Activated T-helper 1 cell treated with anti-CD3 and anti-CD28 coated beads, Interleukin-12 subunit alpha, Interleukin-12 subunit beta, Interleukin-2, Interleukin-4 antibody, amounts not matched to agents 30 ng/mL and 10 ng/mL and 1 ng/mL, durations not matched to agents 14 hours and 24 hours and 36 hours (primary cell): ENCODE data around the gene NUDT16L1. TPM values are rescaled to one million over a fixed set of nuclear protein-coding genes. Genes with fewer than 3 reads are reported as not detected.
"Not testable (repeated sequence)": the region's sequence is repeated elsewhere in the genome, so short reads cannot be mapped to it uniquely, and the experiment has no call there.

Source experiments
- DNase-seq: peaks from one replicate; pipeline ENCODE4 v3.0.0; 2021; ENCODE audit warnings: low spot score
- H3K27ac Mint-ChIP-seq: one replicate; pipeline ENCODE4 v1.8.0; 2021; ENCODE audit warnings: mild to moderate bottlenecking, mixed read lengths
- H3K27me3 Mint-ChIP-seq: one replicate; pipeline ENCODE4 v1.8.0; 2022; ENCODE audit warnings: mild to moderate bottlenecking, moderate library complexity, mixed read lengths; ENCODE audit not compliant: insufficient read depth
- H3K36me3 Mint-ChIP-seq: one replicate; pipeline ENCODE4 v1.8.0; 2021; ENCODE audit warnings: low read depth, mixed read lengths
- H3K4me1 Mint-ChIP-seq: one replicate; pipeline ENCODE4 v1.8.0; 2021; ENCODE audit warnings: low read depth, mixed read lengths
- H3K4me3 Mint-ChIP-seq: one replicate; pipeline ENCODE4 v1.8.0; 2021; ENCODE audit warnings: mild to moderate bottlenecking, moderate library complexity, mixed read lengths
- H3K9me3 Mint-ChIP-seq: one replicate; pipeline ENCODE4 v1.8.0; 2021; ENCODE audit warnings: mixed read lengths
- intact Hi-C: fragments of 100-400 bp; cut with micrococcal nuclease; formaldehyde crosslinking; loops from one replicate; pipeline ENCODE4 v1.15.1; 2024
- total RNA-seq: library from RNA; stranded (reverse); gene quantifications from 2 replicates; pipeline ENCODE4 v1.2.3, GENCODE V29; 2022

The NUDT16L1 gene
- 39.9 and 41.9 TPM in 2 replicates for total RNA-seq

DNA sequence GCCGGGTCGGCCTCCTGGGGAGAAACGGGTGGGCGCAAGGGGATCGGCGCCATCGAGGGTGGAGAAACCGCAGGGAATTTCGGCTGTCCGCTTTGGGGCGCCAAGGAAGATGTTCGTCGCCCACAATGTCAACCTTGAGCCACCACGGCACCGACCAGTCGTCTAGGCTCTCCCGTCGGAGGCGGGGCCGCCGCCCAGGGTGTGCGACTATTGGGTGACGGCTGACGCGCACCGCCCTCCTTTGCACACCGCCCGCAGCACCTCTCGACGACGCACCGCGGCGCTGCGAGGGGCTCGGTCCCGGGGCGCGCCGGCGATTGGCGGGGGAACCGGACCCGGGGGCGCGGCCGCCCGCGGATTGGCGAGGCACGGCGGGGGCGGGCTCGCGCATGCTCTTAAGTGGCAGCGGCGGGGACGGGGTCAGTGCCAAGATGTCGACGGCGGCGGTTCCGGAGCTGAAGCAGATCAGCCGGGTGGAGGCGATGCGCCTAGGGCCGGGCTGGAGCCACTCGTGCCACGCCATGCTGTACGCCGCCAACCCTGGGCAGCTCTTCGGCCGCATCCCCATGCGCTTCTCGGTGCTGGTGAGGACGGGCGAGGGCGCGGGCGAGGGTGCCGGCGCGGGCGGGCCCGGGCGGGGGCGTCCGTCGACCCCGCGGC, at the start of gene NUDT16L1:
NUDT16L1 (plus strand) TSS at position 267 of the 660 bp plus-strand sequence; CDS start at position 432, 165 bp downstream.
- peak within 1 kb of the TSS; percentile 84 for H3K27ac Mint-ChIP-seq
- DNase-seq, result peak; percentile 98
- H3K4me3 Mint-ChIP-seq, result peak within 1 kb of the TSS; percentile 86
- H3K36me3 Mint-ChIP-seq, result peaks cover 8% of the 10 kb centered on the region
- no peaks in the 10 kb centered on the region for H3K27me3 Mint-ChIP-seq
- H3K4me1 Mint-ChIP-seq, result no peaks in the 10 kb centered on the region
- intact Hi-C loops, result loop anchor here (2.0 to 5.0 kb wide), 7 partner anchors 41 to 421 kb away; partner anchors contain the start of genes ANKS3, DNAAF8, EEF2KMT and GLYR1
- H3K9me3 Mint-ChIP-seq, result no peaks in the 10 kb centered on the region

- intact Hi-C loops, result no loop called here
- Mint-ChIP-seq H3K36me3 (peaks cover 21% of the 10 kb centered on the region), H3K27me3 (no peaks in the 10 kb centered on the region), H3K4me1 (peaks cover 27% of the 10 kb centered on the region), H3K9me3 (no peaks in the 10 kb centered on the region), H3K4me3 (no peak overlapping the region), H3K27ac (peak overlapping the region; percentile 4)
- no peak for DNase-seq
Measured at GRCh38 chr16:4646773-4647643, 46.4 kb upstream of the NUDT16L1 start.

- intact Hi-C loops, result no loop called here
- no peak for DNase-seq
- H3K27ac Mint-ChIP-seq, result no peak overlapping the region
- no peaks in the 10 kb centered on the region for H3K9me3 Mint-ChIP-seq
- no peak overlapping the region for H3K4me3 Mint-ChIP-seq
- peaks cover 21% of the 10 kb centered on the region for H3K36me3 Mint-ChIP-seq
- peaks cover 27% of the 10 kb centered on the region for H3K4me1 Mint-ChIP-seq
- H3K27me3 Mint-ChIP-seq, result no peaks in the 10 kb centered on the region
Measured at GRCh38 chr16:4647644-4647980, 45.8 kb upstream of the NUDT16L1 start.

GRCh38 chr16:4648917-4649316, 44.4 kb upstream of the NUDT16L1 start:
- Mint-ChIP-seq H3K4me3 (no peak overlapping the region), H3K36me3 (peaks cover 25% of the 10 kb centered on the region), H3K4me1 (peaks cover 27% of the 10 kb centered on the region), H3K27me3 (no peaks in the 10 kb centered on the region), H3K9me3 (no peaks in the 10 kb centered on the region), H3K27ac (peak overlapping the region; percentile 2)
- no peak for DNase-seq
- intact Hi-C loops, result no loop called here

DNA sequence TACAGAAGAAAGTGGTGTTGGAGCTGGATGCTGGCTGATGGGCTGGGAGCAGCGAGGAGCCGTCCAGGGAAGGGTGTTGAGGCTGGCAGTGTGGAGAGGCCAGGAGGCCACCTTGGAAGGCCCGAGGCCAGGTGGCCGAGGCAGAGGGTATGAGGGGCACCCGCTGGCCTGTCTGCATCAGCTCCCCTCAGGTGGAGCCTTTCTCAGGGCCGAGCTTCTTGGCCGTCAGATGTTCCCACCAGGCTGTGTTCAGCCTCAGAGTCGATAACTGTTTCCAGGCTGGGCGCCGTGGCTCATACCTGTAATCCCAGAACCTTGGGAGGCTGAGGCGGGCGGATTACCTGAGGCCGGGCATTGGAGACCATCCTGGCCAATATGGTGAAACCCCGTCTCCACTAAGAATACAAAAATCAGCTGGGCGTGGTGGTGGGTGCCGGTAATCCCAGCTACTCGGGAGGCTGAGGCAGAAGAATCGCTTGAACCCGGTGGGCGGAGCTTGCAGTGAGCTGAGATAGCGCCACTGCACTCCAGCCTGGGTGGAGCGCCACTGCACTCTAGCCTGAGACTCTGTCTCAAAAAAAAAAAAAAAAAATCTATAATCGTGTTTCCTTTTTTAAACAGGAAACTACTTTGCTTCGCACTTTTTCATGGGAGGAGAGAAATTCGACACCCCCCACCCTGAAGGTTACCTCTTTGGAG, 43.5 kb upstream of the NUDT16L1 start:
- Mint-ChIP-seq H3K4me1 (peaks cover 27% of the 10 kb centered on the region), H3K4me3 (no peak overlapping the region), H3K36me3 (peaks cover 25% of the 10 kb centered on the region), H3K9me3 (no peaks in the 10 kb centered on the region), H3K27me3 (no peaks in the 10 kb centered on the region), H3K27ac (peak overlapping the region; percentile 7)
- DNase-seq, result no peak
- intact Hi-C loops, result no loop called here

DNA sequence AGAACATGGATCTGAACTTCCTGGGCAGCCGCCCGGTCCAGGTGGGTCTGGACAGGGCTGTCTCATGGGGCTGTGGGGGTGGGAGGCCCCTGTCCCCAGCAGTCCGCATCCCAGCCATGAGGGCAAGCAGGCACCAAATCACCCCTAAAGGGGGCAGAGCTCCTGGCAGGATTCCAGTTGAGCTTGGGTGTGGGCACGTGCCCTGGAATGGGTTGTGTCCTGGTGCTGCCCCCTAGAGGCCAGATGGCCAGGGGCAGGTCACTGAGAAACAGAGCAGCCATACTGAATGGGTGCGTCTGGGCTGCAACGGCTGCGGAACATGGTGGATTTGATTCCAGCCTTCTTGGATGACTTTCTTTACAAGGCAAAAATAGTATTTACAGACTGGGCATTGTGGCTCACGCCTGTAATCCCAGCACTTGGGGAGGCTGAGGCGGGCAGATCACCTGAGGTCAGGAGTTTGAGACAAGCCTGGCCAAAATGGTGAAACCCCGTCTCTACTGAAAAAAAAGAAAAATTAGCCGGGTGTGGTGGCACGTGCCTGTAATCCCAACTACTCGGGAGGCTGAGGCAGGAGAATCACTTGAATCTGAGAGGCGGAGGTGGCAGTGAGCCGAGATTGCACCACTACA, 42.8 kb upstream of the NUDT16L1 start:
- intact Hi-C loops, H3K9me3 Mint-ChIP-seq, H3K27me3 Mint-ChIP-seq, H3K4me3 Mint-ChIP-seq: not testable (repeated sequence)
- H3K27ac Mint-ChIP-seq, result peak overlapping the region; percentile 7
- H3K4me1 Mint-ChIP-seq, result peaks cover 23% of the 10 kb centered on the region
- peak; percentile 55 for DNase-seq
- H3K36me3 Mint-ChIP-seq, result peaks cover 25% of the 10 kb centered on the region

GRCh38 chr16:4651827-4652226, 41.5 kb upstream of the NUDT16L1 start:
- Mint-ChIP-seq H3K27me3 (no peaks in the 10 kb centered on the region), H3K9me3 (no peaks in the 10 kb centered on the region), H3K27ac (no peak overlapping the region), H3K4me3 (no peak overlapping the region), H3K36me3 (peaks cover 29% of the 10 kb centered on the region), H3K4me1 (peaks cover 21% of the 10 kb centered on the region)
- no peak for DNase-seq
- intact Hi-C loops, result no loop called here

GRCh38 chr16:4652561-4652960, 40.8 kb upstream of the NUDT16L1 start:
- Mint-ChIP-seq H3K4me1 (peaks cover 16% of the 10 kb centered on the region), H3K9me3 (no peaks in the 10 kb centered on the region), H3K27ac (no peak overlapping the region), H3K36me3 (peaks cover 29% of the 10 kb centered on the region), H3K4me3 (no peak overlapping the region), H3K27me3 (no peaks in the 10 kb centered on the region)
- intact Hi-C loops, result no loop called here
- DNase-seq, result no peak

DNA sequence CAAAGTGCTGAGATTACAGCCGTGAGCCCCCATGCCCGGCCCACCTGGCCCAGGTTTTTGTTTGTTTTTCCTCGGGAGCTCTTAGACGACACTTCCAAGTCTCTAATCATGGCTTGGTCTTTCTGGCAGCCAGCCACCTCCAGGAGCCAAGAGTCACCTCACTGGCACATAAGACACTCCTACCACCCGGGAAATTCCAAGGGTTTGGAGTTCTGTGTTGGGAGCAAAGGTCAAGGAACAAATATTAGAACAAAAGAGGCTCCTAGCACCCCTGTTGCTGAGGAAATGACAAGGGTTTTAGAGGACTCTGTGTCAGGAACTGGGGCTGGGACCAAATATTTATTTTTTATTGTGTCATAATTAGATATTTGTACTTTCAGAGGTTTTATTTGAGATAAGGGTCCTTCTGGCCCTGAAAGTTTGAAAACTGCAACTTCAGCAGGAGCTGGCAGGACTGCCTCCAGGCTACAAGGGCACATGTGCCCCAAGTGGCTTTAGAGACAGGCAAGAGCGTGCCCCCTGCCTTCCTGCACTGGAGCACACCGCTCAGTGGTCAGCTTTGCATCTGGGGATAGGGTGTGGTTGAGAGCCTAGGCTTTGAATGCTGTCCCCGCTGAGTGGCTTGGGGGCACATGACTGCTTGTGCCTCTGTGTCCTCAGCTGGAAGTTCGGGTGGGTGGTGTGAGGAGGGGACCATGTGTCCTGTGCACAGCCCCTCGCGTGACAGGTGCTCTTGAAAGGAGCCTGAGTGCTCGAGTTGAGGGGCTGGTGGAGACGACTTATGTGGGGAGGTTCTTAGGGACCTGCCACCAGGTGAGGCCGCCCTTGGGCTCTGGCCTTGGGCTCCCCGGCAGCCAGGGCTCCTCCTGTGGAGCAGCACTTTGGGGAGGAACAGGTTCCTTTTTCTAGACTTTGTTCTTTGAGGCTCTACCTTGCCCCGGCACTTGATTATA, 39.1 kb upstream of the NUDT16L1 start:
- Mint-ChIP-seq H3K27me3 (no peaks in the 10 kb centered on the region), H3K36me3 (peaks cover 26% of the 10 kb centered on the region), H3K27ac (no peak overlapping the region), H3K9me3 (no peaks in the 10 kb centered on the region), H3K4me3 (no peak overlapping the region), H3K4me1 (peaks cover 10% of the 10 kb centered on the region)
- DNase-seq, result no peak
- intact Hi-C loops, result no loop called here

DNA sequence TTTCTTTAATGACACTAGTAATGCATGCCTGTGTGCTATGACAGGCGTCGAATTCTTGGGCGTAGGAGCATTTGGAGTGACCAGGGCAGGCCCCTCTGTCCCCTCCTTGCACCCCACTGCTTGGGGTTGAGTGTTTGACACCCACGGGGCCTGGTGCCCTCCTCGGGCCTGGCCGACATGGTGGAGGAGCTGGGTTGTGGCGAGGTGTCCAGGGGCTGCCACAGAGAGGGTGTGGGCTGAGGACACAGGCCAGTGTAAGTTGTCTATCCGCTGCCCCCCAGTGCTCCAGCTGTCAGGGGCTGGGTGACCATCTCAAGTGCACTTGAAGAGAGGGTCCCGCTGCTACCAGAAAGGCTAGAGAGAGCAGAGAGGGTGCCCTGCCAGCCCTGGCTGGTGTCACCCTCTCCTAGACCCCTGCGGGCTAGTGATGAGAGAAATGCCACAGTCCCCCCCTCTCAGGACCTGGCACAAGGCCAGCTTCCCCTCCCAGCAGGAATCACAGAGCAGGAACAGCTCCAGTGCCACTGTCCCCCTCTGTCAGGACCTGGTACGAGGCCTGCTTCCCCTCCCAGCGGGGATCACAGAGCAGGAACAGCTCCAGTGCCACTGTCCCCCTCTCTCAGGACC, 38.3 kb upstream of the NUDT16L1 start:
- no peak overlapping the region for H3K27ac Mint-ChIP-seq
- H3K27me3 Mint-ChIP-seq, result no peaks in the 10 kb centered on the region
- no peak for DNase-seq
- H3K4me3 Mint-ChIP-seq, result no peak overlapping the region
- H3K36me3 Mint-ChIP-seq, result peaks cover 22% of the 10 kb centered on the region
- intact Hi-C loops, result no loop called here
- no peaks in the 10 kb centered on the region for H3K9me3 Mint-ChIP-seq
- peaks cover 14% of the 10 kb centered on the region for H3K4me1 Mint-ChIP-seq

DNA sequence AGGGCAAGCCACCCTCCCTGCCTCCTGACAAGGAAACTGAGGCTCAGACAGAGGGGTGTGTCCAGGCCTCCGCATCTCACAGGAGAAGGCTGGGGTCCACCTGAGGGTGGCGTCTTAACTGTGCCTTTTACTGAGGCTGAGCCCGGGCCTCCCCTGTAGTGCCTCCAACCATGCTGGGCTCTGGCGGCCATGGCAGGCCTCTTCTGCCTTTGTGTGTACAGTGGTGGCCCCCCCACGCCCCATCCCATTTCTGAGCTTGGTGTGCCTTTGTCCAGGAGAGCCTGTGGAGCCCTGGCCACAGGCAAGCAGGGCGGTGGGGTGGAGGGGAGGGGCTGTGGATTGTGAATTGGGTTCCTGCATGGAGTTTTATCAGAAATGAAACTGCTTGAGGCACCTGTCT, 37.6 kb upstream of the NUDT16L1 start:
- H3K27ac Mint-ChIP-seq, result no peak overlapping the region
- no peak overlapping the region for H3K4me3 Mint-ChIP-seq
- H3K36me3 Mint-ChIP-seq, result peaks cover 17% of the 10 kb centered on the region
- DNase-seq, result no peak
- no peaks in the 10 kb centered on the region for H3K27me3 Mint-ChIP-seq
- no peaks in the 10 kb centered on the region for H3K9me3 Mint-ChIP-seq
- intact Hi-C loops, result no loop called here
- H3K4me1 Mint-ChIP-seq, result peaks cover 15% of the 10 kb centered on the region
